DOHH2 (cell line): ENCODE data around the gene KRTAP12-1.

Experiments used
- H3F3A ChIP-seq: fragments of 200-600 bp; sonication (generic), shearing (Covaris generic); 2 replicates; pipeline ENCODE4 v1.6.0; 2016; ENCODE audit warnings: antibody characterized with exemption, mild to moderate bottlenecking; ENCODE audit not compliant: control insufficient read depth, insufficient read depth
- H3K27ac ChIP-seq: fragments of 200-600 bp; sonication (generic); 2 replicates; pipeline ENCODE4 v1.5.1; 2014; ENCODE audit warnings: low read depth, mild to moderate bottlenecking, low read length, moderate library complexity
- H3K27me3 ChIP-seq: fragments of 200-600 bp; sonication (generic); 2 replicates; pipeline ENCODE4 v1.6.1; 2014; ENCODE audit warnings: mild to moderate bottlenecking, low read length, mixed read lengths; ENCODE audit not compliant: control insufficient read depth
- H3K36me3 ChIP-seq: fragments of 200-600 bp; sonication (generic); 2 replicates; pipeline ENCODE4 v1.6.1; 2014; ENCODE audit warnings: mild to moderate bottlenecking, low read length, moderate library complexity, mixed read lengths; ENCODE audit not compliant: control insufficient read depth
- H3K4me1 ChIP-seq: fragments of 200-600 bp; sonication (generic); 2 replicates; pipeline ENCODE4 v1.6.1; 2014; ENCODE audit warnings: mild to moderate bottlenecking, low read length, mixed read lengths; ENCODE audit not compliant: control insufficient read depth
- H3K4me2 ChIP-seq: fragments of 200-600 bp; sonication (generic); 2 replicates; pipeline ENCODE4 v1.6.0; 2014; ENCODE audit warnings: mild to moderate bottlenecking, low read length, moderate library complexity
- H3K4me3 ChIP-seq: fragments of 200-600 bp; sonication (generic); 2 replicates; pipeline ENCODE4 v1.5.1; 2014; ENCODE audit warnings: mild to moderate bottlenecking, low read length, mixed read lengths
- H3K79me2 ChIP-seq: fragments of 200-600 bp; sonication (generic); 2 replicates; pipeline ENCODE4 v1.6.1; 2014; ENCODE audit warnings: mild to moderate bottlenecking, low read length, mixed read lengths; ENCODE audit not compliant: control insufficient read depth
- H3K9me2 ChIP-seq: fragments of 200-600 bp; sonication (generic); replicated peaks from 2 replicates; pipeline ENCODE4 v1.6.1; 2014; ENCODE audit warnings: mild to moderate bottlenecking, low read length, mixed read lengths; ENCODE audit not compliant: control insufficient read depth
- H3K9me3 ChIP-seq: fragments of 200-600 bp; sonication (generic); 2 replicates; pipeline ENCODE4 v1.6.1; 2014; ENCODE audit warnings: antibody characterized with exemption, low read length, mixed read lengths; ENCODE audit not compliant: control insufficient read depth, insufficient read depth
- H4K20me1 ChIP-seq: fragments of 200-600 bp; sonication (generic); 2 replicates; pipeline ENCODE4 v1.6.0; 2014; ENCODE audit warnings: low read depth, mild to moderate bottlenecking, antibody characterized with exemption, low read length, moderate library complexity; ENCODE audit not compliant: control insufficient read depth, insufficient read depth
- CTCF ChIP-seq: fragments of 200-600 bp; sonication (generic); IDR thresholded peaks from one replicate; pipeline ENCODE4 v1.5.1; 2014; ENCODE audit warnings: antibody characterized with exemption, mild to moderate bottlenecking, low read depth, low read length; ENCODE audit not compliant: poor library complexity, severe bottlenecking
- EZH2phosphoT487 ChIP-seq: fragments of 200-600 bp; sonication (generic); IDR thresholded peaks from 2 replicates; pipeline ENCODE4 v1.6.1; 2017; ENCODE audit warnings: borderline replicate concordance, mild to moderate bottlenecking, antibody characterized with exemption, low read length, moderate library complexity, mixed read lengths

KRTAP12-1 gene

GRCh38 chr21:44656868-44657267, 25.1 kb downstream of the KRTAP12-1 start:
- Histone ChIP-seq H3K79me2 (no peaks in the 10 kb centered on the region), H3K27ac (no peak overlapping the region), H3K4me1 (no peaks in the 10 kb centered on the region), H3K4me3 (no peak overlapping the region), H3F3A (no peaks in the 10 kb centered on the region), H3K36me3 (no peaks in the 10 kb centered on the region), H3K9me2 (no peaks in the 10 kb centered on the region), H3K27me3 (no peaks in the 10 kb centered on the region), H3K4me2 (no peak overlapping the region), H4K20me1 (no peaks in the 10 kb centered on the region), H3K9me3 (no peaks in the 10 kb centered on the region)
- TF ChIP-seq CTCF (no peak), EZH2phosphoT487 (no peak)

GRCh38 chr21:44654576-44655175, 27.3 kb downstream of the KRTAP12-1 start, which contains the start of gene KRTAP12-4:
Gene KRTAP12-4, minus strand, starts transcription at chr21:44654659. Its CDS starts 45 bp downstream, at chr21:44654614.
- Histone ChIP-seq H3F3A (no peaks in the 10 kb centered on the region), H3K79me2 (no peaks in the 10 kb centered on the region), H3K4me2 (no peak within 1 kb of the TSS), H3K27me3 (no peaks in the 10 kb centered on the region), H3K36me3 (no peaks in the 10 kb centered on the region), H3K4me1 (no peaks in the 10 kb centered on the region), H3K4me3 (no peak within 1 kb of the TSS), H4K20me1 (no peaks in the 10 kb centered on the region), H3K27ac (no peak within 1 kb of the TSS), H3K9me3 (no peaks in the 10 kb centered on the region), H3K9me2 (no peaks in the 10 kb centered on the region)
- TF ChIP-seq EZH2phosphoT487 (no peak), CTCF (no peak)

GRCh38 chr21:44653656-44654575, 28.0 kb downstream of the KRTAP12-1 start:
- Histone ChIP-seq H3K27ac (no peak overlapping the region), H4K20me1 (no peaks in the 10 kb centered on the region), H3K9me2 (no peaks in the 10 kb centered on the region), H3K9me3 (no peaks in the 10 kb centered on the region), H3K4me3 (no peak overlapping the region), H3K4me2 (no peak overlapping the region), H3K36me3 (no peaks in the 10 kb centered on the region), H3K79me2 (no peaks in the 10 kb centered on the region), H3F3A (no peaks in the 10 kb centered on the region), H3K4me1 (no peaks in the 10 kb centered on the region), H3K27me3 (no peaks in the 10 kb centered on the region)
- no peak for TF ChIP-seq CTCF
- no peak for TF ChIP-seq EZH2phosphoT487
